HuH-7.5 (cell line): ENCODE measurements around the gene SLC2A3.
"Not testable (repeated sequence)": the region's sequence is repeated elsewhere in the genome, so short reads cannot be mapped to it uniquely, and the experiment has no call there.

ENCODE experiments used
- DNase-seq: peaks from one replicate; pipeline ENCODE4 v3.0.0; 2011; ENCODE audit warnings: low spot score

The SLC2A3 gene

GRCh38 chr12:7950230-7950943, 14.4 kb upstream of the SLC2A3 start:
- DNase-seq, result not testable (repeated sequence)

GRCh38 chr12:7948589-7949260, 12.7 kb upstream of the SLC2A3 start:
- no peak for DNase-seq

- no peak for DNase-seq
Observed at GRCh38 chr12:7947011-7947410, 11.0 kb upstream of the SLC2A3 start.

- DNase-seq, result not testable (repeated sequence)
Observed at GRCh38 chr12:7944760-7945159, 8.8 kb upstream of the SLC2A3 start.

- DNase-seq, result no peak
Observed at GRCh38 chr12:7940906-7941305, 4.9 kb upstream of the SLC2A3 start.

- DNase-seq, result no peak
Observed at GRCh38 chr12:7937833-7938506, 2.0 kb upstream of the SLC2A3 start.

GRCh38 chr12:7934889-7935492, 996 bp downstream of the SLC2A3 start:
- no peak for DNase-seq

- DNase-seq, result no peak
Observed at GRCh38 chr12:7934091-7934888, 1.7 kb downstream of the SLC2A3 start.

- DNase-seq, result peak; percentile 64
Observed at GRCh38 chr12:7933255-7933726, 2.7 kb downstream of the SLC2A3 start.

GRCh38 chr12:7932599-7933240, 3.3 kb downstream of the SLC2A3 start:
- DNase-seq, result not testable (repeated sequence)

- no peak for DNase-seq
Observed at GRCh38 chr12:7929083-7929792, 6.7 kb downstream of the SLC2A3 start.

- no peak for DNase-seq
Observed at GRCh38 chr12:7927470-7927869, 8.5 kb downstream of the SLC2A3 start.

- not testable (repeated sequence) for DNase-seq
Observed at GRCh38 chr12:7926068-7926666, 9.8 kb downstream of the SLC2A3 start.

- DNase-seq, result no peak
Observed at GRCh38 chr12:7923241-7924236, 12.4 kb downstream of the SLC2A3 start.

- DNase-seq, result not testable (repeated sequence)
Observed at GRCh38 chr12:7921181-7921580, 14.8 kb downstream of the SLC2A3 start.

GRCh38 chr12:7918268-7918590, 17.8 kb downstream of the SLC2A3 start:
- not testable (repeated sequence) for DNase-seq

GRCh38 chr12:7917392-7918267, 18.4 kb downstream of the SLC2A3 start:
- DNase-seq, result no peak

GRCh38 chr12:7916936-7917335, 19.1 kb downstream of the SLC2A3 start:
- DNase-seq, result no peak
